T-helper 2 cell treated with Interferon-gamma antibody and Interleukin-4, amounts not matched to agents 100 ng/mL and 5 ng/mL, for 36 hours (primary cell): Measurements from ENCODE around the gene TMEM132E. TPM values are rescaled to one million over a fixed set of nuclear protein-coding genes. Genes with fewer than 3 reads are reported as not detected.
"Not testable (repeated sequence)": the region's sequence is repeated elsewhere in the genome, so short reads cannot be mapped to it uniquely, and the experiment has no call there.

ENCODE experiments used
- intact Hi-C: fragments of 100-400 bp; cut with micrococcal nuclease; formaldehyde crosslinking; loops from one replicate; pipeline ENCODE4 v1.15.1; 2023
- total RNA-seq: library from RNA; stranded (reverse); gene quantifications from 2 replicates; pipeline ENCODE4 v1.2.3, GENCODE V29; 2022

TMEM132E gene
- total RNA-seq = not detected in 2 replicates

GRCh38 chr17:34579017-34579946, at the start of gene TMEM132E:
TSS of gene TMEM132E (plus strand) at chr17:34579582. CDS start at chr17:34581077, 1,495 bp downstream.
- intact Hi-C loops = no loop called here

DNA sequence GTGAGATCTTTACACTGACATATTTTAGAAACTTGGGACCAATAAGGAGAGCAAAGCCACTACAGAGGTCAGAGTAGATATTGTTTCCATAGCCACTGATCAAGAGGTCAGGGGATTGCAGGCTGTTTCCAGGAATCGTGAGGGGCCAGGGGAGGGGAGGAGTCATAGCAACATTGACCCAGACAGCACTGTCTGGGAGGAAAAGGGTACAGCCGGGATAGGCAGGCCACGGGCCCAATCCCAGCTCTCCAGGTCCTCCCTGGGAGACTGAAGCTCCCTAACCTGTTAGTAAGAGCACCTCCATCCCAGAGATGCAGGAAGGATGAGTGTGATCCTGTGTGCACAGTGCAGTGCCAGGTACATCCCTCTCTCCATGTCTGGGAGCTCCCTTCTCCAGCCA, 48.5 kb upstream of the TMEM132E start:
- intact Hi-C loops = no loop called here

DNA sequence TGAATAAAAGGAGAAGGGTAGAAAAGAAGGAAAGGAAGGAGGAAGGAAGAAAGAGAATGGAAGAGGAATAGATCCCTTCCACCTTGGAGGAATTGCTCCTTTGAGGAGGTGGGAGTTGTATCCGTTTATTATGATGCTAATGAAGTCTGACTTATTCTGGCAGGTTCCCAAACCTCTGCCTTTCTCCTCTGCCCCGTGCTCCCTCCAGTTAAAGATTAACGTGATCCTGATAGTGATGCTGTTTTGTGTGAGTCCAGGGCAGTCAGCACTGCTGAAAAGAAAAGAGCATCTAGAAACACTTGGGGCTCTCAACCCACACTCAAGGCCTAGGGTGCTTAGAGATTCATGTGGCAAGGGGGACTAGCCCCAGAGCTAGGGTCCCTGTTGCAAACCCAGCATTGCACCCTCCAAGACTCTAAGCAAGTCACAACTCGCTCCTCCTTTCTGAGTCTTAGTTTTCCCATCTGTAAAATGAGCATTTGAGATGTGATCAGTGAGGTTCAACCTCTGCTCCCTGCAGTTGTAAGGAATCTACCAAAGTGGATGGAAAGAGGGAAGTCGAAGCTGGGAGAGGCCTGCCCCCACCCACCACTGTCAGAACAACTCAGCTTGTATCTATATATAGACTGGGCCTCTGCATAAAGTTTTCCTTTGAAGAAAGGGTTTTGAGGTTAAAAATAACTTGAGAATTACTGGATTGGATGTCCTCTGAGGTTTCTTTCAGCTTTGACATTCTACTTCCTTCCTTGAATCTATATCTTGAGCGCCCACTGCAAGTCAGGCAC, 46.9 kb upstream of the TMEM132E start:
- intact Hi-C loops = no loop called here

- intact Hi-C loops = no loop called here
Observed at GRCh38 chr17:34533806-34534527, 45.4 kb upstream of the TMEM132E start.

- intact Hi-C loops = no loop called here
Observed at GRCh38 chr17:34537445-34537844, 41.9 kb upstream of the TMEM132E start.

DNA sequence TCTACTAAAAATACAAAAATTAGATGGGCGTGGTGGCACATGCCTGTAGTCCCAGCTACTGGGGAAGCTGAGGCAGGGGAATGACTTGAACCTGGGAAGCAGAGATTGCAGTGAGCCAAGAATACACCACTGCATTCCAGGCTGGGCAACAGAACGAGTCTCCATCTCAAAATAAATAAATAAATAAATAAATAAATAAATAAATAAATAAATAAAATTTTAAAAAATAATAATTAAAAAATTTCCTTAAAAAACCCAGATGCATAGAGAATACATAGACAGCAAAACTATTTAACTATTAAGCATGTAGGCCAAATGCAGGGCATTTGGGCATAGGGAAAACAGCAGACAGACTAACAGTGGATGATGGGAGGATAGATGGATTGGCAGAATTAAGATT, 40.8 kb upstream of the TMEM132E start:
- intact Hi-C loops = not testable (repeated sequence)

GRCh38 chr17:34539881-34540280, 39.5 kb upstream of the TMEM132E start:
- intact Hi-C loops = no loop called here

DNA sequence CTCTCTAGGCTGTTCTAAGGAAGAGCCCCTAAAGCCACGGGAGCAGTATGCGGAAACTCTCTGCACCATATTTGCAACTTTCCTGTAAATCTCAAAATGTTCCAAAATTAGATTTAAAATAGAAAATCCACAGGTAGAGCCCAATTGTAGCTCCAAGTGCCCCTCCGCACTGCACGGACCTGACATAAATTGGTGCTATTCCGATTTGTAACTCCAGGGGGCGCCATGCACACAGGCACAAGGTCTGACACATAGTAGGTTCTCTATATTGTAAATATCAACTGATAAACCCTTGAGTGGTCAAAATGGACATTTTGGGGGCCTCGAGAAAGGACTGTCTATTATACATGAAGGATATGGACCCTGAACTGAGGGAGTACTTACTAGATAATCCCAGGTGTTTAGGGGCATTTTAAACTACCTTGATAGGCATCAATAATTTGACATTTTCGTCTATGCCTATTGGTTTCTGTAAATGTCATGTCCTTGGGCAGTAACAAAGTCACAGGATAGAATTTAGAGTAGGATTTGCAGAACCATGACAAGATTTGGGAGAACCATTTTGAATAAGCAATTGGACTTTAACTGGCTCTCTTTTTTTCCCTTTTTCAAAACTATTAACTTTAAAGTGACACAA, 36.6 kb upstream of the TMEM132E start:
- intact Hi-C loops = loop anchor here (1.0 to 2.0 kb wide), 2 partner anchors 95 to 576 kb away; partner anchors contain the start of gene RAD51D

DNA sequence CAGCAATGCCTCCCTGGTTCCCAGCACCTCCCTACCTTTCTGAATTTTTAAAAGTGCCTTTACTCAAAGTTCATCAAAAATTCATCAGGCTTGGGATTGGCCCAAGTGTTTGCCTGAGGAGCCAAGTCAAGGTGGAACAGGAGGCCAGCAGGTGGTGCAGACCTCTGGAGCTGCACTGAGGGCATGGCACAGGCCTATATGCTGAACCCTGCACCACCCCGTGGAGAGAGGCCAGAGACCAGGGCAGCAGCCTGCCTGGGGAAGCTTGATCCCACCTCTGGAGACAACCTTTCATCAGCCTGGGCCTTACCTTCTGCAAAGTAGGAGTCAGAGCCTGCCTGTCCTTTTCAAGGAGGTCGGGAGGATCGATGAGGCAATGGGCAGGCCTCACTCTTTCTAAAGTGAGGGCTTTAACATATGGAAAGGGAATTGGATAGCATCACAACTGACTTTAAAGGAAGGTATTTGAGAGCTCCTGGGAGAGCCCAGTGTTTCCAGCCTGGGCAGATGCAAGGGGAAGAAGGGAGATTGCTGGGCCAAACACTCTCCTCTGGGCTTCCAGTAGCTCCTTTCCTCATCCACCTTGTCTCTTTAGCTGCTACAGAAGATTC, 31.8 kb upstream of the TMEM132E start:
- intact Hi-C loops = no loop called here

- intact Hi-C loops = no loop called here
Observed at GRCh38 chr17:34549966-34550365, 29.4 kb upstream of the TMEM132E start.

DNA sequence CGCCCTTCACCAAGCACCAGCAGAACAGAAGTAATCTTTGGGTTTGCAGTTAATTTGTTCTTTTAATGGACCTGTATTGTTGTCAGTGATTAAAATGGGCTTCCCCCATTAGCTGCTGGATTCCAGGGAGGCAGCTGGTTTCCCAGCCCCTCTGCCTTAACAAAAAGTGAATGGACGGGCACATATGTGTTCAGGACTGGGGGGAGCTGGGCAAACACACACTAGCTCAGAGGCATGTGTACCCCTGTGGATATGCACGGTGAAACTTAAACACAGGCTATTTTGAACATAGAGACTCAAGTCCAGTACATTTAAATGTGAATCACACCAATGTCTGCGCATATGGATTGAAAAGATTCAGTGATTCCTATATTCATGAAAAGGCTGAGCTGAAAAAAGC, 25.5 kb upstream of the TMEM132E start:
- intact Hi-C loops = no loop called here

- intact Hi-C loops = no loop called here
Observed at GRCh38 chr17:34556384-34556783, 23.0 kb upstream of the TMEM132E start.

GRCh38 chr17:34556931-34557330, 22.5 kb upstream of the TMEM132E start:
- intact Hi-C loops = no loop called here

DNA sequence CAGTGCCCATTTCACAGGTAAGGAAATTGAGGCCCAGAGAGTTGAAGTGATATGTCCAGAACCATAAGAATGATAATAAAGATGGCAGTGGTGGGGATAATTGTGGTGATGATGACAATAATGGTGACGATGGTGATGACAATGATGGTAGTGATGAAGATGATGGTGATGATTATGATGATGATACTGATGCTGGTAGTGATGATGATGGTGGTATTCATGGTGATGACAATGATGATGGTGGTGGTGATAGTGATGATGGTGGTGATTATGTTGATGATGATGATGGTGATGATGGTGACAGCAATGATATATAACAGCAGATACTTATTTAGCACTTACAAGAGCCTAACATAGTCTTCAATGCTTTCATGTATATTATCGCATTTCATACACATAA, 18.1 kb upstream of the TMEM132E start:
- intact Hi-C loops = no loop called here

DNA sequence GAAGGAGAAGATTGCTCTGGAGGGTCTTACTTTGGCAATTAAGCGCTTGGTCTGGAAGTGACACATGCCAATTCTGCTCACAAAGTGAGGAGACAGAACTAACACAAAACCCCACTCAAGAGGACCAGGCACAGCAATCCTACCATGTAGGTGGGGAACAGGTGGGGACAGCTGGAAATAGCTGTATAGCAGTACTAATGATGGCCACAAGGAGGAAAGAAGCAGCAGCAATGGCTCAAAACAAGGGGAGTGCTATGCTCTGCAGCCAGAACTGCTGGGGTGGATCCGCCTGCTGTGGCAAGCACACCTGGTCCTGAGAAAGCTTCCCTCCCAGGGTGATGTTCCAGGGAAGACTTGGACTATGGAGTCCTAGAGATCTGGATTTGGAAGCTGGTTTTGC, 17.0 kb upstream of the TMEM132E start:
- intact Hi-C loops = no loop called here

DNA sequence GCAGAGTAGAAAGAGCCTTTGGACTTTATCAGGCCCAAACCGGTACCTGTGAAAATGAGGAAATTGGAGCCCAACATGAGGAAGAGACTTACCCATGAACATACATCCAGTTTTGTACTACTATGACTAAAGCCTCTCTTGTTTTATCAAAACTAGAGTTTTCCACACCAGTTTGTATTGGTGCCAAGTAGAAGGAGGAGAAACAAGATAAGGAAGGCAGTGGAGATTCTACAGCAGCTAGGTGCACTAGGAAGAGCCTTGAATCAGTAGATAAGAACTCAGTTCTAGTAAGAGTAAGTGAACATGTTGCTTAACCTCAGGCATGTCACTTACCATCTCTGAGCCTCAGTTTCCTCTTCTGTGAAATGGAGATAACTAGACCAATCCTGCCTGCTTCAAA, 13.7 kb upstream of the TMEM132E start:
- intact Hi-C loops = no loop called here

- intact Hi-C loops = no loop called here
Observed at GRCh38 chr17:34566201-34566600, 13.2 kb upstream of the TMEM132E start.

- intact Hi-C loops = no loop called here
Observed at GRCh38 chr17:34566873-34567272, 12.5 kb upstream of the TMEM132E start.

- intact Hi-C loops = no loop called here
Observed at GRCh38 chr17:34567691-34568465, 11.5 kb upstream of the TMEM132E start.

DNA sequence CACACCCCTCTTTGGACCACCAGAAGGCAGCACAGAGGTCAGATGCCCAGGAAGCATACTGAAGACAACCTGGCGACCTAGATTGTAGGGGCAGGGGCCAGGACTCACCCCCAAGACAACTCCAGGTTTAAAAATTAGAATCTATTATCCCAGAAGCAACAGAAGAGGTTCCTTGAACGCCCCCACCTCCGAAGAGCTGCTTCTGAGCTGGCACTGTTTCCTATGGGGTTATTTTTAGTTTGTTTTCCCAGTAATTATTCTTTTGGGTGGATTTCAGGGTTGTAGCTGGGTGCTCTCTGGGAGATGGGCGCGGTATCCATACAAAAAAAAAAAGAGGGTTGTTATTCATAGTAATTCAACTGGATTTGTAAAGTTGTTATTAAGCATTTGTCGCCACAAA, 10.4 kb upstream of the TMEM132E start:
- intact Hi-C loops = no loop called here
